WTC11 (cell line): ENCODE results near the gene INPP5A. TPM values are rescaled to one million over a fixed set of nuclear protein-coding genes. Genes with fewer than 3 reads are reported as not detected.

ENCODE experiments used
- ATAC-seq: fragments of 200-7000 bp; cut with Tn5 transposase; 2 replicates; pipeline ENCODE4 v1.10.0; 2021; ENCODE audit warnings: mild to moderate bottlenecking, moderate library complexity
- CTCF ChIA-PET: fragments of 300-600 bp; sonication (Branson Sonifier 250); formaldehyde crosslinking; loops from one replicate; lab custom pipeline; 2021; ENCODE audit warnings: antibody characterized with exemption; lab: Charles Lee
- POLR2A ChIA-PET: fragments of 350-600 bp; sonication (Branson Sonifier 250); formaldehyde crosslinking; loops from one replicate; lab custom pipeline; 2021; ENCODE audit warnings: antibody characterized with exemption; lab: Charles Lee
- DNase-seq: peaks from one replicate; pipeline ENCODE4 v3.0.0; 2021; ENCODE audit warnings: low spot score
- H3K27ac Mint-ChIP-seq: 2 replicates; pipeline ENCODE4 v1.8.0; 2021; ENCODE audit warnings: mixed read lengths
- H3K27me3 Mint-ChIP-seq: 2 replicates; pipeline ENCODE4 v1.8.0; 2021; ENCODE audit warnings: low read depth, mild to moderate bottlenecking, moderate library complexity, mixed read lengths
- H3K36me3 Mint-ChIP-seq: 2 replicates; pipeline ENCODE4 v1.8.0; 2021; ENCODE audit warnings: mixed read lengths
- H3K4me1 Mint-ChIP-seq: 2 replicates; pipeline ENCODE4 v1.8.0; 2022; ENCODE audit warnings: mixed read lengths
- H3K4me3 Mint-ChIP-seq: 2 replicates; pipeline ENCODE4 v1.8.0; 2021; ENCODE audit warnings: mild to moderate bottlenecking, moderate library complexity, mixed read lengths
- H3K9me3 Mint-ChIP-seq: 2 replicates; pipeline ENCODE4 v1.8.0; 2021; ENCODE audit warnings: mixed read lengths
- CBFB ChIP-seq: sonication (generic); formaldehyde crosslinking; IDR thresholded peaks from 2 replicates; pipeline ENCODE4 v1.8.1; 2022; ENCODE audit warnings: mild to moderate bottlenecking, low read depth, missing genetic modification reagents
- EMX1 ChIP-seq: fragments of 250-450 bp; sonication (Bioruptor Pico); IDR thresholded peaks from 2 replicates; pipeline ENCODE4 v1.8.0; 2021; ENCODE audit warnings: mild to moderate bottlenecking
- ESRRA ChIP-seq: sonication (generic); formaldehyde crosslinking; IDR thresholded peaks from 2 replicates; pipeline ENCODE4 v1.8.1; 2022; ENCODE audit warnings: mild to moderate bottlenecking, missing genetic modification reagents, borderline replicate concordance
- ETV6 ChIP-seq: sonication (generic); formaldehyde crosslinking; IDR thresholded peaks from 2 replicates; pipeline ENCODE4 v1.8.1; 2022; ENCODE audit warnings: mild to moderate bottlenecking, missing genetic modification reagents
- NR2C2 ChIP-seq: sonication (generic); formaldehyde crosslinking; IDR thresholded peaks from 2 replicates; pipeline ENCODE4 v1.8.0; 2022; ENCODE audit warnings: mild to moderate bottlenecking, missing genetic modification reagents
- SOX15 ChIP-seq: fragments of 250-450 bp; sonication (Bioruptor Pico); IDR thresholded peaks from 2 replicates; pipeline ENCODE4 v1.9.0; 2021; ENCODE audit warnings: mild to moderate bottlenecking
- TP53 ChIP-seq: sonication (generic); formaldehyde crosslinking; IDR thresholded peaks from 2 replicates; pipeline ENCODE4 v1.8.1; 2023; ENCODE audit warnings: mild to moderate bottlenecking, missing genetic modification reagents
- ZNF416 ChIP-seq: fragments of 250-450 bp; sonication (Bioruptor Pico); IDR thresholded peaks from 2 replicates; pipeline ENCODE4 v1.9.0; 2021; ENCODE audit warnings: mild to moderate bottlenecking, inconsistent platforms
- total RNA-seq: library from RNA; stranded (reverse); gene quantifications from 3 replicates; pipeline ENCODE4 v1.2.3, GENCODE V29; 2021
- TF ChIP-seq, protein P1 (sequence below): sonication (generic); formaldehyde crosslinking; IDR thresholded peaks from 2 replicates; pipeline ENCODE4 v1.8.0; 2023; ENCODE audit warnings: missing genetic modification reagents, mild to moderate bottlenecking, borderline replicate concordance
- TF ChIP-seq, protein P2 (sequence below): sonication (generic); formaldehyde crosslinking; IDR thresholded peaks from 2 replicates; pipeline ENCODE4 v1.8.1; 2022; ENCODE audit warnings: low read depth, mild to moderate bottlenecking, moderate library complexity, missing genetic modification reagents, borderline replicate concordance
- TF ChIP-seq, protein P3 (sequence below): sonication (generic); formaldehyde crosslinking; IDR thresholded peaks from 2 replicates; pipeline ENCODE4 v1.8.0; 2022; ENCODE audit warnings: missing genetic modification reagents
- TF ChIP-seq, protein P4 (sequence below): fragments of 250-450 bp; sonication (Bioruptor Pico); IDR thresholded peaks from 2 replicates; pipeline ENCODE4 v1.9.0; 2021; ENCODE audit warnings: mild to moderate bottlenecking, borderline replicate concordance
- TF ChIP-seq, protein P5 (sequence below): sonication (generic); formaldehyde crosslinking; IDR thresholded peaks from 2 replicates; pipeline ENCODE4 v1.8.1; 2023; ENCODE audit warnings: mild to moderate bottlenecking, missing genetic modification reagents

INPP5A gene
- total RNA-seq, 1 experiment from 2014 or later: 22.1 TPM

DNA sequence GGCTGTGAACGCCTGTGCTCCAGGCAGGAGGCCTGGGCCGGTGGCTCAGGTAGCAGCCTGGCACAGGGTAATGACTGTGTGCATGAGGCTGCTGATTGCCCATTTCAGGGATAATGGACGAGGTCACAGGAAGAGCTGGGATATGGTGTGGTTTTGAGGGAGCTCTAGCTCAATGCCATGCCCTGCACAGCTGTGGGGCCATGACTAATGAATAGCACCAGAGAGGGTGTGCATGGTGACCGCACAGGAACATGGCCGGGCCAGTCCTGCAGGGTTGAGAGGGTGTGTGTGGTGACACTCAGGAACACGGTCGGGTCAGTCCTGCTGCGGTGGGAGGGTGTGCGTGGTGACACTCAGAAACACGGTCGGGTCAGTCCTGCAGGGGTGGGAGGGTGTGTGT is 226.5 kb downstream of the INPP5A start (continued):
- TF ChIP-seq, protein P1, sequence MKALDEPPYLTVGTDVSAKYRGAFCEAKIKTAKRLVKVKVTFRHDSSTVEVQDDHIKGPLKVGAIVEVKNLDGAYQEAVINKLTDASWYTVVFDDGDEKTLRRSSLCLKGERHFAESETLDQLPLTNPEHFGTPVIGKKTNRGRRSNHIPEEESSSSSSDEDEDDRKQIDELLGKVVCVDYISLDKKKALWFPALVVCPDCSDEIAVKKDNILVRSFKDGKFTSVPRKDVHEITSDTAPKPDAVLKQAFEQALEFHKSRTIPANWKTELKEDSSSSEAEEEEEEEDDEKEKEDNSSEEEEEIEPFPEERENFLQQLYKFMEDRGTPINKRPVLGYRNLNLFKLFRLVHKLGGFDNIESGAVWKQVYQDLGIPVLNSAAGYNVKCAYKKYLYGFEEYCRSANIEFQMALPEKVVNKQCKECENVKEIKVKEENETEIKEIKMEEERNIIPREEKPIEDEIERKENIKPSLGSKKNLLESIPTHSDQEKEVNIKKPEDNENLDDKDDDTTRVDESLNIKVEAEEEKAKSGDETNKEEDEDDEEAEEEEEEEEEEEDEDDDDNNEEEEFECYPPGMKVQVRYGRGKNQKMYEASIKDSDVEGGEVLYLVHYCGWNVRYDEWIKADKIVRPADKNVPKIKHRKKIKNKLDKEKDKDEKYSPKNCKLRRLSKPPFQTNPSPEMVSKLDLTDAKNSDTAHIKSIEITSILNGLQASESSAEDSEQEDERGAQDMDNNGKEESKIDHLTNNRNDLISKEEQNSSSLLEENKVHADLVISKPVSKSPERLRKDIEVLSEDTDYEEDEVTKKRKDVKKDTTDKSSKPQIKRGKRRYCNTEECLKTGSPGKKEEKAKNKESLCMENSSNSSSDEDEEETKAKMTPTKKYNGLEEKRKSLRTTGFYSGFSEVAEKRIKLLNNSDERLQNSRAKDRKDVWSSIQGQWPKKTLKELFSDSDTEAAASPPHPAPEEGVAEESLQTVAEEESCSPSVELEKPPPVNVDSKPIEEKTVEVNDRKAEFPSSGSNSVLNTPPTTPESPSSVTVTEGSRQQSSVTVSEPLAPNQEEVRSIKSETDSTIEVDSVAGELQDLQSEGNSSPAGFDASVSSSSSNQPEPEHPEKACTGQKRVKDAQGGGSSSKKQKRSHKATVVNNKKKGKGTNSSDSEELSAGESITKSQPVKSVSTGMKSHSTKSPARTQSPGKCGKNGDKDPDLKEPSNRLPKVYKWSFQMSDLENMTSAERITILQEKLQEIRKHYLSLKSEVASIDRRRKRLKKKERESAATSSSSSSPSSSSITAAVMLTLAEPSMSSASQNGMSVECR: no peak
- TF ChIP-seq, protein P2, sequence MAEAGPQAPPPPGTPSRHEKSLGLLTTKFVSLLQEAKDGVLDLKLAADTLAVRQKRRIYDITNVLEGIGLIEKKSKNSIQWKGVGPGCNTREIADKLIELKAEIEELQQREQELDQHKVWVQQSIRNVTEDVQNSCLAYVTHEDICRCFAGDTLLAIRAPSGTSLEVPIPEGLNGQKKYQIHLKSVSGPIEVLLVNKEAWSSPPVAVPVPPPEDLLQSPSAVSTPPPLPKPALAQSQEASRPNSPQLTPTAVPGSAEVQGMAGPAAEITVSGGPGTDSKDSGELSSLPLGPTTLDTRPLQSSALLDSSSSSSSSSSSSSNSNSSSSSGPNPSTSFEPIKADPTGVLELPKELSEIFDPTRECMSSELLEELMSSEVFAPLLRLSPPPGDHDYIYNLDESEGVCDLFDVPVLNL: no peak
- TF ChIP-seq, all 79 proteins: peak for 0

DNA sequence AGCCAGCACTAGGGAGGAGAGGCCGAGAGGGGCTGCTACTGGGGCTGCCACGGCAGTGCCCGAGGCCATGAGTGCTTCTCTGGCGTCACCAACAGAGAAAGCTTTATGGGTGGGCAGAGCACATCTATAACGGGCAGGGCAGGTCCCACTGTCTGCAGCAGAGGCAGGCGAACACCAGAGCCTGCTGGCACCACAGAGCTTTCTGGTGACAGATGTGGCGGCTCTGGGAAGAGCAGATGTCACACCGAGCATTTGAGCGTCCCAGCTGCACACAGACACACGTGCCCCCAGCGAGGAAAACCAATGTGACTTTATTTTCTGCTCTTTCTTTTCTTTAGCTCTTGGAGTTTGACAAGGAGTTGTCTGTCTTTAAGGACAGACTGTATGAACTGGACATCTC is 227.8 kb downstream of the INPP5A start:
- ChIA-PET CTCF (interaction anchor here (0.6 kb wide), 1 partner anchor 361 kb away, joined by 3 read pairs; no protein-coding TSS in a partner anchor), POLR2A (no interaction called here)
- no peaks in the 10 kb centered on the region; the same call in 1 of the 2 replicates for H3K27me3 Mint-ChIP-seq
- H3K36me3 Mint-ChIP-seq: peaks cover 21% of the 10 kb centered on the region
- H3K27ac Mint-ChIP-seq: no peak overlapping the region
- no peak for DNase-seq
- peaks cover 20% of the 10 kb centered on the region for H3K9me3 Mint-ChIP-seq
- H3K4me1 Mint-ChIP-seq: no peaks in the 10 kb centered on the region
- no peak overlapping the region for H3K4me3 Mint-ChIP-seq
- ATAC-seq: no peak
- TF ChIP-seq EMX1 (CRISPR knock-in tag) (no peak), ESRRA (no peak), ETV6 (no peak), TP53 (no peak), NR2C2 (CRISPR knock-in tag) (no peak), SOX15 (no peak), CBFB (CRISPR knock-in tag) (no peak), ZNF416 (CRISPR knock-in tag) (no peak)
- TF ChIP-seq, protein P3, sequence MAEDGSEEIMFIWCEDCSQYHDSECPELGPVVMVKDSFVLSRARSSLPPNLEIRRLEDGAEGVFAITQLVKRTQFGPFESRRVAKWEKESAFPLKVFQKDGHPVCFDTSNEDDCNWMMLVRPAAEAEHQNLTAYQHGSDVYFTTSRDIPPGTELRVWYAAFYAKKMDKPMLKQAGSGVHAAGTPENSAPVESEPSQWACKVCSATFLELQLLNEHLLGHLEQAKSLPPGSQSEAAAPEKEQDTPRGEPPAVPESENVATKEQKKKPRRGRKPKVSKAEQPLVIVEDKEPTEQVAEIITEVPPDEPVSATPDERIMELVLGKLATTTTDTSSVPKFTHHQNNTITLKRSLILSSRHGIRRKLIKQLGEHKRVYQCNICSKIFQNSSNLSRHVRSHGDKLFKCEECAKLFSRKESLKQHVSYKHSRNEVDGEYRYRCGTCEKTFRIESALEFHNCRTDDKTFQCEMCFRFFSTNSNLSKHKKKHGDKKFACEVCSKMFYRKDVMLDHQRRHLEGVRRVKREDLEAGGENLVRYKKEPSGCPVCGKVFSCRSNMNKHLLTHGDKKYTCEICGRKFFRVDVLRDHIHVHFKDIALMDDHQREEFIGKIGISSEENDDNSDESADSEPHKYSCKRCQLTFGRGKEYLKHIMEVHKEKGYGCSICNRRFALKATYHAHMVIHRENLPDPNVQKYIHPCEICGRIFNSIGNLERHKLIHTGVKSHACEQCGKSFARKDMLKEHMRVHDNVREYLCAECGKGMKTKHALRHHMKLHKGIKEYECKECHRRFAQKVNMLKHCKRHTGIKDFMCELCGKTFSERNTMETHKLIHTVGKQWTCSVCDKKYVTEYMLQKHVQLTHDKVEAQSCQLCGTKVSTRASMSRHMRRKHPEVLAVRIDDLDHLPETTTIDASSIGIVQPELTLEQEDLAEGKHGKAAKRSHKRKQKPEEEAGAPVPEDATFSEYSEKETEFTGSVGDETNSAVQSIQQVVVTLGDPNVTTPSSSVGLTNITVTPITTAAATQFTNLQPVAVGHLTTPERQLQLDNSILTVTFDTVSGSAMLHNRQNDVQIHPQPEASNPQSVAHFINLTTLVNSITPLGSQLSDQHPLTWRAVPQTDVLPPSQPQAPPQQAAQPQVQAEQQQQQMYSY (CRISPR knock-in tag): no peak
- TF ChIP-seq, protein P4, sequence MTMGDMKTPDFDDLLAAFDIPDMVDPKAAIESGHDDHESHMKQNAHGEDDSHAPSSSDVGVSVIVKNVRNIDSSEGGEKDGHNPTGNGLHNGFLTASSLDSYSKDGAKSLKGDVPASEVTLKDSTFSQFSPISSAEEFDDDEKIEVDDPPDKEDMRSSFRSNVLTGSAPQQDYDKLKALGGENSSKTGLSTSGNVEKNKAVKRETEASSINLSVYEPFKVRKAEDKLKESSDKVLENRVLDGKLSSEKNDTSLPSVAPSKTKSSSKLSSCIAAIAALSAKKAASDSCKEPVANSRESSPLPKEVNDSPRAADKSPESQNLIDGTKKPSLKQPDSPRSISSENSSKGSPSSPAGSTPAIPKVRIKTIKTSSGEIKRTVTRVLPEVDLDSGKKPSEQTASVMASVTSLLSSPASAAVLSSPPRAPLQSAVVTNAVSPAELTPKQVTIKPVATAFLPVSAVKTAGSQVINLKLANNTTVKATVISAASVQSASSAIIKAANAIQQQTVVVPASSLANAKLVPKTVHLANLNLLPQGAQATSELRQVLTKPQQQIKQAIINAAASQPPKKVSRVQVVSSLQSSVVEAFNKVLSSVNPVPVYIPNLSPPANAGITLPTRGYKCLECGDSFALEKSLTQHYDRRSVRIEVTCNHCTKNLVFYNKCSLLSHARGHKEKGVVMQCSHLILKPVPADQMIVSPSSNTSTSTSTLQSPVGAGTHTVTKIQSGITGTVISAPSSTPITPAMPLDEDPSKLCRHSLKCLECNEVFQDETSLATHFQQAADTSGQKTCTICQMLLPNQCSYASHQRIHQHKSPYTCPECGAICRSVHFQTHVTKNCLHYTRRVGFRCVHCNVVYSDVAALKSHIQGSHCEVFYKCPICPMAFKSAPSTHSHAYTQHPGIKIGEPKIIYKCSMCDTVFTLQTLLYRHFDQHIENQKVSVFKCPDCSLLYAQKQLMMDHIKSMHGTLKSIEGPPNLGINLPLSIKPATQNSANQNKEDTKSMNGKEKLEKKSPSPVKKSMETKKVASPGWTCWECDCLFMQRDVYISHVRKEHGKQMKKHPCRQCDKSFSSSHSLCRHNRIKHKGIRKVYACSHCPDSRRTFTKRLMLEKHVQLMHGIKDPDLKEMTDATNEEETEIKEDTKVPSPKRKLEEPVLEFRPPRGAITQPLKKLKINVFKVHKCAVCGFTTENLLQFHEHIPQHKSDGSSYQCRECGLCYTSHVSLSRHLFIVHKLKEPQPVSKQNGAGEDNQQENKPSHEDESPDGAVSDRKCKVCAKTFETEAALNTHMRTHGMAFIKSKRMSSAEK (CRISPR knock-in tag): no peak
- TF ChIP-seq, protein P1: no peak
- TF ChIP-seq, protein P2: no peak
- TF ChIP-seq, protein P5, sequence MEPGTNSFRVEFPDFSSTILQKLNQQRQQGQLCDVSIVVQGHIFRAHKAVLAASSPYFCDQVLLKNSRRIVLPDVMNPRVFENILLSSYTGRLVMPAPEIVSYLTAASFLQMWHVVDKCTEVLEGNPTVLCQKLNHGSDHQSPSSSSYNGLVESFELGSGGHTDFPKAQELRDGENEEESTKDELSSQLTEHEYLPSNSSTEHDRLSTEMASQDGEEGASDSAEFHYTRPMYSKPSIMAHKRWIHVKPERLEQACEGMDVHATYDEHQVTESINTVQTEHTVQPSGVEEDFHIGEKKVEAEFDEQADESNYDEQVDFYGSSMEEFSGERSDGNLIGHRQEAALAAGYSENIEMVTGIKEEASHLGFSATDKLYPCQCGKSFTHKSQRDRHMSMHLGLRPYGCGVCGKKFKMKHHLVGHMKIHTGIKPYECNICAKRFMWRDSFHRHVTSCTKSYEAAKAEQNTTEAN: no peak
